SK-N-SH treated with all-trans-retinoic acid at 6 μM for 48 hours (cell line): ENCODE results near the gene FBXL14.
A peak's percentile ranks its signal among the peaks of the same experiment; 100 is the strongest.

Experiments used
- ATAC-seq: fragments of 200-7000 bp; cut with Tn5 transposase; 3 replicates; pipeline ENCODE4 v1.9.1; 2020; ENCODE audit warnings: mild to moderate bottlenecking, moderate library complexity
- ARNTL ChIP-seq: fragments of 450-650 bp; formaldehyde crosslinking; IDR thresholded peaks from 2 replicates; pipeline ENCODE4 v1.5.0; 2020; ENCODE audit warnings: low read depth, mild to moderate bottlenecking, moderate library complexity, borderline replicate concordance
- BACH2 ChIP-seq: fragments of 250-450 bp; sonication (Bioruptor Pico); IDR thresholded peaks from 2 replicates; pipeline ENCODE4 v1.9.0; 2021; ENCODE audit warnings: mild to moderate bottlenecking, borderline replicate concordance
- CREB5 ChIP-seq: fragments of 250-450 bp; sonication (Bioruptor Pico); IDR thresholded peaks from 2 replicates; pipeline ENCODE4 v1.5.1; 2020; ENCODE audit warnings: low read depth, mild to moderate bottlenecking, moderate library complexity
- CSDC2 ChIP-seq: fragments of 250-450 bp; sonication (Bioruptor Pico); IDR thresholded peaks from 2 replicates; pipeline ENCODE4 v1.5.0; 2020; ENCODE audit warnings: mild to moderate bottlenecking, moderate library complexity
- CSRNP3 ChIP-seq: fragments of 250-450 bp; sonication (Bioruptor Pico); IDR thresholded peaks from 2 replicates; pipeline ENCODE4 v1.5.1; 2021; ENCODE audit warnings: mild to moderate bottlenecking, moderate library complexity
- ESRRG ChIP-seq: fragments of 250-450 bp; sonication (Bioruptor Pico); IDR thresholded peaks from 2 replicates; pipeline ENCODE4 v1.6.1; 2021; ENCODE audit warnings: mild to moderate bottlenecking
- ISL1 ChIP-seq: fragments of 250-450 bp; sonication (Bioruptor Pico); IDR thresholded peaks from 2 replicates; pipeline ENCODE4 v2.1.2; 2022; ENCODE audit warnings: mild to moderate bottlenecking, moderate library complexity
- OSR1 ChIP-seq: fragments of 250-450 bp; sonication (Bioruptor Pico); IDR thresholded peaks from 2 replicates; pipeline ENCODE4 v1.8.0; 2022; ENCODE audit warnings: moderate library complexity, mild to moderate bottlenecking, inconsistent platforms
- PATZ1 ChIP-seq: fragments of 250-450 bp; sonication (Bioruptor Pico); IDR thresholded peaks from 2 replicates; pipeline ENCODE4 v1.8.0; 2020; ENCODE audit warnings: mild to moderate bottlenecking, moderate library complexity, borderline replicate concordance
- PPARA ChIP-seq: fragments of 250-450 bp; sonication (Bioruptor Pico); IDR thresholded peaks from 2 replicates; pipeline ENCODE4 v1.5.0; 2020; ENCODE audit warnings: mild to moderate bottlenecking, borderline replicate concordance
- RARB ChIP-seq: fragments of 250-450 bp; sonication (Bioruptor Pico); IDR thresholded peaks from 2 replicates; pipeline ENCODE4 v1.8.0; 2021; ENCODE audit warnings: mild to moderate bottlenecking, moderate library complexity
- SNAI2 ChIP-seq: fragments of 250-450 bp; sonication (Bioruptor Pico); IDR thresholded peaks from 2 replicates; pipeline ENCODE4 v1.5.0; 2020; ENCODE audit warnings: mild to moderate bottlenecking, moderate library complexity
- TCF4 ChIP-seq: fragments of 250-450 bp; sonication (Bioruptor Pico); IDR thresholded peaks from 2 replicates; pipeline ENCODE4 v1.8.0; 2021; ENCODE audit warnings: mild to moderate bottlenecking, moderate library complexity, borderline replicate concordance
- TOX ChIP-seq: fragments of 250-450 bp; sonication (Bioruptor Pico); IDR thresholded peaks from 2 replicates; pipeline ENCODE4 v1.8.0; 2021; ENCODE audit warnings: mild to moderate bottlenecking, moderate library complexity, borderline replicate concordance
- ZC3H10 ChIP-seq: fragments of 250-450 bp; sonication (Bioruptor Pico); IDR thresholded peaks from 2 replicates; pipeline ENCODE4 v1.5.1; 2021; ENCODE audit warnings: mild to moderate bottlenecking, moderate library complexity
- ZFP3 ChIP-seq: fragments of 250-450 bp; sonication (Bioruptor Pico); IDR thresholded peaks from 2 replicates; pipeline ENCODE4 v1.5.0; 2020; ENCODE audit warnings: mild to moderate bottlenecking, moderate library complexity
- ZNF565 ChIP-seq: fragments of 450-650 bp; formaldehyde crosslinking; conservative IDR thresholded peaks from 2 replicates; pipeline ENCODE4 v1.5.0; 2020; ENCODE audit warnings: low read depth, mild to moderate bottlenecking, moderate library complexity
- ZNF8 ChIP-seq: fragments of 450-650 bp; formaldehyde crosslinking; IDR thresholded peaks from 2 replicates; pipeline ENCODE4 v1.5.0; 2020; ENCODE audit warnings: mild to moderate bottlenecking, moderate library complexity
- TF ChIP-seq, protein P1 (sequence below): fragments of 250-450 bp; sonication (Bioruptor Pico); IDR thresholded peaks from 2 replicates; pipeline ENCODE4 v1.8.0; 2021; ENCODE audit warnings: low read depth, mild to moderate bottlenecking, moderate library complexity, borderline replicate concordance
- TF ChIP-seq, protein P2 (sequence below): fragments of 250-450 bp; sonication (Bioruptor Pico); IDR thresholded peaks from 2 replicates; pipeline ENCODE4 v1.5.0; 2020; ENCODE audit warnings: mild to moderate bottlenecking, moderate library complexity

The FBXL14 gene

GRCh38 chr12:1527789-1528188 lies 66.6 kb downstream of the FBXL14 start:
- peak; percentile 67 for ATAC-seq
- TF ChIP-seq TOX (CRISPR knock-in tag): no peak
- TF ChIP-seq PATZ1 (CRISPR knock-in tag): no peak
- no peak for TF ChIP-seq ISL1 (CRISPR knock-in tag)
- no peak for TF ChIP-seq ZC3H10 (CRISPR knock-in tag)
- no peak for TF ChIP-seq CREB5 (CRISPR knock-in tag)
- TF ChIP-seq ZNF8 (CRISPR knock-in tag): no peak
- TF ChIP-seq PPARA (CRISPR knock-in tag): no peak
- no peak for TF ChIP-seq OSR1 (CRISPR knock-in tag)
- no peak for TF ChIP-seq ZFP3 (CRISPR knock-in tag)
- no peak for TF ChIP-seq ARNTL
- TF ChIP-seq CSDC2 (CRISPR knock-in tag): no peak
- no peak for TF ChIP-seq ESRRG (CRISPR knock-in tag)
- no peak for TF ChIP-seq TCF4 (CRISPR knock-in tag)
- TF ChIP-seq, protein P1, sequence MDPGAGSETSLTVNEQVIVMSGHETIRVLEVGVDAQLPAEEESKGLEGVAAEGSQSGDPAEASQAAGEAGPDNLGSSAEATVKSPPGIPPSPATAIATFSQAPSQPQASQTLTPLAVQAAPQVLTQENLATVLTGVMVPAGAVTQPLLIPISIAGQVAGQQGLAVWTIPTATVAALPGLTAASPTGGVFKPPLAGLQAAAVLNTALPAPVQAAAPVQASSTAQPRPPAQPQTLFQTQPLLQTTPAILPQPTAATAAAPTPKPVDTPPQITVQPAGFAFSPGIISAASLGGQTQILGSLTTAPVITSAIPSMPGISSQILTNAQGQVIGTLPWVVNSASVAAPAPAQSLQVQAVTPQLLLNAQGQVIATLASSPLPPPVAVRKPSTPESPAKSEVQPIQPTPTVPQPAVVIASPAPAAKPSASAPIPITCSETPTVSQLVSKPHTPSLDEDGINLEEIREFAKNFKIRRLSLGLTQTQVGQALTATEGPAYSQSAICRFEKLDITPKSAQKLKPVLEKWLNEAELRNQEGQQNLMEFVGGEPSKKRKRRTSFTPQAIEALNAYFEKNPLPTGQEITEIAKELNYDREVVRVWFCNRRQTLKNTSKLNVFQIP (CRISPR knock-in tag): no peak
- no peak for TF ChIP-seq ZNF565 (CRISPR knock-in tag)
- TF ChIP-seq RARB (CRISPR knock-in tag): no peak
- TF ChIP-seq CSRNP3: no peak

DNA sequence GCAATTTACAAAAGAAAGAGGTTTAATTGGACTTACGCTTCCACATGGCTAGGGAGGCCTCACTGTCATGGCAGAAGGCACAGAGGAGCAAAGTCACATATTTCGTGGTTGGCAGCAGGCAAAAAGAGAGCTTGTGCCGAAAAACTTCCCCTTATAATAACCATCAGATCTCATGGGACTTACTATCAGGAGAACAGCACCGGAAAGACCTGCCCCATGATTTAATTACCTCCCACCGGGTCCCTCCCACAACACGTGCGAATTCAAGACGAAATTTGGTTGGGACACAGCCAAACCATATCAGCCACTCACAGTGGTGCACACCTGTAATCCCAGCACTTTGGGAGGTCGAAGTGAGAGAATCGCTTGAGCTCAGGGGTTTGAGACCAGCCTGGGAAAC lies 68.5 kb downstream of the FBXL14 start:
- no peak for ATAC-seq
- TF ChIP-seq ARNTL (no peak), PATZ1 (CRISPR knock-in tag) (no peak), ZFP3 (CRISPR knock-in tag) (no peak), ZNF8 (CRISPR knock-in tag) (no peak), SNAI2 (CRISPR knock-in tag) (no peak), OSR1 (CRISPR knock-in tag) (no peak), CSRNP3 (no peak), PPARA (CRISPR knock-in tag) (no peak)

GRCh38 chr12:1523558-1524050 lies 70.8 kb downstream of the FBXL14 start:
- no peak for ATAC-seq
- no peak for TF ChIP-seq ZNF565 (CRISPR knock-in tag)
- TF ChIP-seq ZNF8 (CRISPR knock-in tag): no peak
- TF ChIP-seq, protein P2, sequence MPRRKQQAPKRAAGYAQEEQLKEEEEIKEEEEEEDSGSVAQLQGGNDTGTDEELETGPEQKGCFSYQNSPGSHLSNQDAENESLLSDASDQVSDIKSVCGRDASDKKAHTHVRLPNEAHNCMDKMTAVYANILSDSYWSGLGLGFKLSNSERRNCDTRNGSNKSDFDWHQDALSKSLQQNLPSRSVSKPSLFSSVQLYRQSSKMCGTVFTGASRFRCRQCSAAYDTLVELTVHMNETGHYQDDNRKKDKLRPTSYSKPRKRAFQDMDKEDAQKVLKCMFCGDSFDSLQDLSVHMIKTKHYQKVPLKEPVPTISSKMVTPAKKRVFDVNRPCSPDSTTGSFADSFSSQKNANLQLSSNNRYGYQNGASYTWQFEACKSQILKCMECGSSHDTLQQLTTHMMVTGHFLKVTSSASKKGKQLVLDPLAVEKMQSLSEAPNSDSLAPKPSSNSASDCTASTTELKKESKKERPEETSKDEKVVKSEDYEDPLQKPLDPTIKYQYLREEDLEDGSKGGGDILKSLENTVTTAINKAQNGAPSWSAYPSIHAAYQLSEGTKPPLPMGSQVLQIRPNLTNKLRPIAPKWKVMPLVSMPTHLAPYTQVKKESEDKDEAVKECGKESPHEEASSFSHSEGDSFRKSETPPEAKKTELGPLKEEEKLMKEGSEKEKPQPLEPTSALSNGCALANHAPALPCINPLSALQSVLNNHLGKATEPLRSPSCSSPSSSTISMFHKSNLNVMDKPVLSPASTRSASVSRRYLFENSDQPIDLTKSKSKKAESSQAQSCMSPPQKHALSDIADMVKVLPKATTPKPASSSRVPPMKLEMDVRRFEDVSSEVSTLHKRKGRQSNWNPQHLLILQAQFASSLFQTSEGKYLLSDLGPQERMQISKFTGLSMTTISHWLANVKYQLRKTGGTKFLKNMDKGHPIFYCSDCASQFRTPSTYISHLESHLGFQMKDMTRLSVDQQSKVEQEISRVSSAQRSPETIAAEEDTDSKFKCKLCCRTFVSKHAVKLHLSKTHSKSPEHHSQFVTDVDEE (CRISPR knock-in tag): no peak
- TF ChIP-seq CSRNP3: no peak
- no peak for TF ChIP-seq ZC3H10 (CRISPR knock-in tag)
- TF ChIP-seq TOX (CRISPR knock-in tag): no peak
- no peak for TF ChIP-seq BACH2 (CRISPR knock-in tag)
- no peak for TF ChIP-seq ARNTL
- TF ChIP-seq PPARA (CRISPR knock-in tag): no peak
- TF ChIP-seq CSDC2 (CRISPR knock-in tag): no peak
- TF ChIP-seq CREB5 (CRISPR knock-in tag): no peak
- no peak for TF ChIP-seq ZFP3 (CRISPR knock-in tag)
- no peak for TF ChIP-seq ESRRG (CRISPR knock-in tag)
